Right cardiac atrium (tissue), 5 donors: ENCODE results near the gene HEXIM1. TPM values are rescaled to one million over a fixed set of nuclear protein-coding genes. Genes with fewer than 3 reads are reported as not detected.

Source experiments
- ATAC-seq, 2 donors: fragments of 200-7000 bp; cut with Tn5 transposase; one replicate each; pipeline versions ENCODE4 v1.8.0 to v1.9.1; 2020; ENCODE audit warnings: moderate library complexity in 2 of 2, mild to moderate bottlenecking in 1 of 2
- DNase-seq, 3 donors: peaks; one replicate each; pipeline ENCODE4 v3.0.0-alpha.2; 2020
- H3K27ac ChIP-seq: one replicate; pipeline ENCODE4 v1.5.1; 2013; ENCODE audit warnings: mild to moderate bottlenecking, low read length, control low read depth, moderate library complexity
- H3K27me3 ChIP-seq: one replicate; pipeline ENCODE4 v1.6.1; 2013; ENCODE audit not compliant: control insufficient read depth, insufficient read depth
- H3K4me1 ChIP-seq: one replicate; pipeline ENCODE4 v1.6.1; 2013; ENCODE audit warnings: low read length; ENCODE audit not compliant: control insufficient read depth, insufficient read depth
- H3K4me3 ChIP-seq: one replicate; pipeline ENCODE4 v1.5.1; 2013; ENCODE audit warnings: low read length, control low read depth
- H3K9me3 ChIP-seq: one replicate; pipeline ENCODE4 v1.6.1; 2013; ENCODE audit warnings: low read length; ENCODE audit not compliant: control insufficient read depth
- WGBS: extraction: QIAGEN DNeasy Blood & Tissue Kit; methylation state at CpG from one replicate; pipeline ENCODE4 v1.1.7; 2013; 5-methylcytosine and 5-hydroxymethylcytosine counted together
- intact Hi-C, 4 donors: fragments of 100-400 bp; cut with DNase I; formaldehyde crosslinking; loops; one replicate each; pipeline versions ENCODE4 v1.11.0 to v1.14.0; 2022 to 2023
- polyA plus RNA-seq: library from polyadenylated mRNA; stranded (reverse); fragments of 200-250 nt; gene quantifications from one replicate; pipeline ENCODE4 v1.2.3, GENCODE V29; 2013
- total RNA-seq, 4 donors: library from RNA; stranded (reverse); fragmentation: NEBNext Ultra II Directional; extraction: Animal tissue kit (Norgen Biotek cat#: 25700); gene quantifications; one replicate each; pipeline ENCODE4 v1.2.1, GENCODE V29; 2021
- donor health status: healthy with polysubstance abuse.
- donor health status: DM: no; HTN: yes; CAD: no.
- donor health status: DM: no; HTN: no; CAD: no.
- donor health status: DM: no; HTN: yes; CAD: no; lungs with severe emphysema.
- donor health status: DM: yes; HTN: yes; CAD: no.

HEXIM1 gene
- total and polyA plus RNA-seq, 5 donors = 21.2 to 42.6 (median 40.6) TPM

DNA sequence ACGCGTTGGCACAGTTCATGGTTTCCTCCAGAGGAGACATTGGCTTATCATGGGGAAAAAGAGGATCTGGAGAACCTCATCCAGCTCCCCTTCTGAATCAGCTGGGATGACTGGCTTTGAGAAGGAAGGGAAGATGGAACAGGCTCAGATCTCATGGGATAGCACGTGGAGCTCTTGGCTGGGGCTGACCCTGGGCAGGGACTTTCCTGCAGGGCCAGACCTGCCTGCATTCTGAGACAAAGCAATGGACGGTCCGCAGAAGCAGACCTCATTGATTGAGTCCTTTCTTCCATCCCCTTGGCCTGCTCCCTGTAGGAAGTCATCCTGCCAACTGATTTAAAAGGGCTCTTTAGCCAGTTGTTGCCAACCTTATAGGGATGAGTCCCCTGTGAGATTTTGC, 42.2 kb upstream of the HEXIM1 start:
- no peak overlapping the region for H3K27ac ChIP-seq
- no peak for ATAC-seq
- intact Hi-C loops = no loop called here
- peak in 1 of 3 donors; percentile 39 for DNase-seq
- peaks cover 10% of the 10 kb centered on the region for H3K4me1 ChIP-seq
- whole genome bisulfite sequencing = 81% methylated on average over 5 of the region's 5 CpGs
- no peaks in the 10 kb centered on the region for H3K27me3 ChIP-seq
- no peak overlapping the region for H3K4me3 ChIP-seq
- no peaks in the 10 kb centered on the region for H3K9me3 ChIP-seq

DNA sequence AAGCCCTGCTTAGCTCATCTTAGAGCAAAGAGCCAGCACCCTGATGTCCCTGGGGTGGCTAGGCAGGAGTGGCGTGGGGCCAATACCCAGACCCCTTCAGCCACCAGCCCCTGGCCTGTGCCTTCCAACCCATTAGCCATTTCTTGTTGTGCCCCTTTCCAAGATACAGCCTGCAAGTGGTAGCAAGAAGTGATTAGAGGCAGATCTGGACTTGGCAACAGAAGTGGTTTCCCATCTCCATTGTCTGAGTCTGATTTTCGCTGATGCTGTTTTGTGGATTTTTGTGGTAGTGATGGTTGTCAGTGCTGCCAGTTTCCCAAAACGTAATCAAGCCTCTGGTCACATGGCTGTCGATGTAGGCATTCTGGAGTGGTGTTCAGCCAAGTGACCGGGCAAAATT, 41.7 kb upstream of the HEXIM1 start:
- Histone ChIP-seq H3K9me3 (no peaks in the 10 kb centered on the region), H3K4me3 (no peak overlapping the region), H3K4me1 (peaks cover 10% of the 10 kb centered on the region), H3K27me3 (no peaks in the 10 kb centered on the region), H3K27ac (no peak overlapping the region)
- intact Hi-C loops = no loop called here
- 65% methylated on average over 5 of the region's 5 CpGs for WGBS
- ATAC-seq = no peak
- peak in 1 of 3 donors; percentile 27 for DNase-seq

DNA sequence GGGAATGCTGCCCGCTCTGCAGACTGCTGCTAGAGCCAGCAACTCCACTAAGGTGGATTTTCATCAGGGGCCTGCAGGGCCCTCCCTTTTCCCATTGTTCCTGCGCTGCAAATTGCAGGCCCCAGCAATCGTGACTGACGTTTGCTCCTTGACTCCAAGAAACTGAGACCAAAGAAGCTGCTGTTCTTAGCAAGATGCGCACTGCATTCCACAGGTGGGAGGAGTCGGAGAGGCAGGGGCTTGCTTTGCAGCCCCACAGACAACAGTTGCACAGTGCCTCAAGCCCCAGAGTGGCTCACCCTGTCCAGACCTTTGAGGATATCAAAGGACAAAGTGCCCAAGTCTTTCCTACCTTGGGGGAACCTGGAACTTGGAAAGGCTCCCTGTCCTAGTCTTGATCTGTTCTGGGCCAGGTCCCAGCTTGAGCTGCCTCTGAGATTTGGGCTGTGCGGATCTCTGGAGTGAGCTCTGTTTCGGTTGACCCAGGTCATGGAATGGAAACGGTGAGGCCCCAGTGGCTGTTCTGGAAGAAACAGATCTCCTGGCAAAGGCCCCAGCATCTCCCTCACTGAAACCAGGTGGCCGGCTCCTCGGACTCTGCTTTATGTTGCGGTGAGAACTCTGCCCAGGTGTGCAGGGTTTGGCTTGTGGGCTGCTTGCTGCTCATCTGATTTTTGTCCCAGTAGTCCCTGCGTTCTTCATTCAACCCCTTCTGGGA, 40.8 kb upstream of the HEXIM1 start:
- DNase-seq = no peak
- Histone ChIP-seq H3K27me3 (no peaks in the 10 kb centered on the region), H3K9me3 (no peaks in the 10 kb centered on the region), H3K27ac (peak overlapping the region; percentile 6), H3K4me3 (no peak overlapping the region), H3K4me1 (peaks cover 12% of the 10 kb centered on the region)
- intact Hi-C loops = no loop called here
- no peak for ATAC-seq
- WGBS = 71% methylated on average over 13 of the region's 13 CpGs

DNA sequence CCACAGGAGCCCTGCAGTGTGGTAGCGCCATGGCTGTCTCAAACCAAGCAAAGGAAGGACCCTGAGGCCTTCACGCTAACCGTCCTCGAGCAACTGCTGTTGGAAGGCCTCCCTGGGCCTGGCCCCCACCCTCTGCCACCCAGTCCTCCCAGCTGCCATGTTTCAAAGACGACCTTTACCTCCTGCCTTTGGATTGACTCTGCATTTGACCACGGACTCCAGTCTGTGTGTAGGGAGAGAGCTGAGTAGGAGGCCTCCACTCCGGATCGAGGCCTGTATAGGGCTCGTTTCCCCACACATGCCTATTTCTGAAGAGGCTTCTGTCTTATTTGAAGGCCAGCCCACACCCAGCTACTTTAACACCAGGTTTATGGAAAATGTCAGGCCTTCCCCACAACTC, 40.2 kb upstream of the HEXIM1 start:
- H3K4me1 ChIP-seq = peaks cover 12% of the 10 kb centered on the region
- ATAC-seq (no peak), DNase-seq (no peak)
- no peaks in the 10 kb centered on the region for H3K27me3 ChIP-seq
- H3K4me3 ChIP-seq = no peak overlapping the region
- no peaks in the 10 kb centered on the region for H3K9me3 ChIP-seq
- H3K27ac ChIP-seq = peak overlapping the region; percentile 6
- intact Hi-C loops = no loop called here
- 66% methylated on average over 9 of the region's 9 CpGs for WGBS

DNA sequence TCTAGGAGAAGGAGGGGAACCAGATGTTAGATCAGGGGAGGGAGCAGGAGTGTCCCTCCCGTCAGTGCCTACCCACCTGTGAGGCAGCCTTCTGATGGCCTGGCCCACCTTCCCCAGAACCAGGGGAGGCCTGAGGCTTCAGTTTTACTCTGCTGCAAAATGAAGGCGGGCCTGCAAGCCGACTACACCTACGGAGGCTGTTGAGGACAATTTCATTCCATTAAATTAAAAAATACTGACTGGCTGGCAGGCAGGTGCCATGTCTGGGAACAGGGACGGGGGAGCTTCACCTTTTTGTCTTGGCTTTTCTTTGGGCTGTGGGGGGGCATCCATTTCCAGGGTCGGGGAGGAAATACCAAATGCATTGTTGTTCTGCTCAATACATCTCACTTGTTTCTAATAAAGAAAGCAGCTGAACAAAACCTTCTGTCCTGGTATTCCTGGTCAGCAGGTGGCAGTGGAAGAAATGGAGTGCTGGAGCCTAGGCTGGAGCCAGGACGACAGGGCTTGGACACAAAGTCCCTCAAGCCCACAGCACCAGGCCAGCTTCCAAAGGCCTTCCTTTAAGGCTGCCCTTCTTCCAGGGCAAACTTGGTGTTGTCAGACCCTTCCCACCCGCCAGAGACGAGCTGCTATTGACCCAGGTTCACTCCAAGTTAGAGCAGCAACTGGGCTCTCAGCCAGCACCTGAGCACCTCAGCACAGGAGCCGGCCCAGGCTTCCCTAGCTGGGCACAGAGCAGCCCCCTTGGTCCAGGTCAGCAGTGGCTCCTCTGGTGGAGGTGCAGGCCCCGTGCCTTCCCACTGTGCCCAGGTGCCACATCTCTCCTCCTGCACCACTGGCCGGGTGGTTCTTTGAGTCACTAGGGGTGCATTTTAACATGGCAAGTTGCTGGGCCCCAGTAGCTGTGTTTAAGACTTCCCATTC, 39.4 kb upstream of the HEXIM1 start:
- ATAC-seq (no peak), DNase-seq (peak in 1 of 3 donors; percentile 23)
- Histone ChIP-seq H3K9me3 (no peaks in the 10 kb centered on the region), H3K27me3 (no peaks in the 10 kb centered on the region), H3K4me1 (peaks cover 10% of the 10 kb centered on the region), H3K27ac (peak overlapping the region; percentile 10), H3K4me3 (no peak overlapping the region)
- intact Hi-C loops = no loop called here
- 69% methylated on average over 12 of the region's 12 CpGs for WGBS

DNA sequence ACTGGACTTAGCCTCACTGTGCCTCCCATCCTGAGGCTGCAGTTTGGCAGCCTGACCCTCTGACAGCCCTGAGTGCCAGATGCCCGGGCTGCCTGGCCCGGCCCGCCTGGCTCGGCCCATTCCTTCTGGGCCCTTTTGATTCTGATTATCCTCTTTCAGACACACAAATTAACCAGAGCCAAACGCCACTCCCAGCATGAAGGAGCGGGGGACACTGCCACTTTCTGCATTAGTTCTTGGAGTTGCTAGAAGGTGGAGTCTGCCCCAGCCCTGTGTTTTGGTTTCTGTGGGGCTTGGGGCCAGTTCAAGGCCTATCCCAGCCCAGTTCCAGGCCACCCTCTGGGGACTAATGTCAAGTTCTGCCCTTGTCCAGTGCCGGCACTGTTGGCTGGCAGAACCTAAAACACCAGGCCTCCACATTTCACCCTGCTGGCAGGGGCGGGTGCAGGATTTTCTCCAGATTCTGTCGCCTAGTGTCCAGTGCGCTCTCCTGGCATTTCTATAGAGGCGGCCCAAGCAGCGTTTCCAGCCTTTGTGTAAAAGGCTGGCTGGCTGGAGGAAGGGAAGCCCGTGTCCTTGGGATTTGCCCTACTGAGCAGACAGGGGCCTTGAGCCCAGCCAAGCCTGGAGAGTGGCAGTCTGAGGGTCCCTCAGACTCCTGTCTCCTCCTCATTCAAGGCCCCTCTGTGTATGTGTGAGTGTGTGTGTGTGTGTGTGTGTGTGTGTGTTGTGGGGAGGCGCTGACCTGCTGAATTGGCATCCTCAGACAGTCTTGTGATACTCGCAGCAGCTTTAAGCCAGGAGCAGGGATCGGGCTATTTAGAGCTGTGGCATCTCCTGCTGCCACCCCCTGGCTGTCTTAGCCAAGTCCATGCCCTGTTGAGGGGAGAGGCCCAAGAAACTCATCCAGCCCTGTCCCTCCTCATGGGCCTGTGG, 37.3 kb upstream of the HEXIM1 start:
- DNase-seq = peak; percentile 57 to 78 (median 78)
- intact Hi-C loops = no loop called here

DNA sequence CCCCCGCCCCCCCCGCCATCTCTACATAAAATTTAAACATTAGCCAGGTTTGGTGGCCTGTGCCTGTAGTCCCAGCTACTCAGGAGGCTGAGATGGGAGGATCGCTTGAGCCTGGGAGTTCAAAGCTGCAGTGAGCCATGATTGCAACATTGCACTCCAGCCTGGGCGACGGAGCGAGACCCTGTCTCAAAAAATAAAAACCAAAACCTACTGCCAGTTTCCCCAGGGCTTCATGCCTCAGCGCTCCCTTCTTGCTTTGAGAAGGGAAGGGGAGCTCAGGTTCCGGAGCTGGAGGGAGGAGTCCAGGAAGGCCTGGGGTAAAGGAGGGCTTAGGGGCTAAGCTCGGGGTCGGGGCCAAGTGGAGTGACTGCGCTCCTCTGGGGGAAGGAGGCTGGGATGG, 36.4 kb upstream of the HEXIM1 start:
- intact Hi-C loops = no loop called here
- Histone ChIP-seq H3K9me3 (no peaks in the 10 kb centered on the region), H3K27me3 (no peaks in the 10 kb centered on the region), H3K27ac (peak overlapping the region; percentile 97), H3K4me1 (peaks cover 6% of the 10 kb centered on the region), H3K4me3 (no peak overlapping the region)
- no peak for ATAC-seq
- WGBS = 90% methylated on average over 11 of the region's 11 CpGs
- no peak for DNase-seq

More for the DNA sequence above, 37.3 kb upstream of the HEXIM1 start:
- Histone ChIP-seq H3K4me1 (peaks cover 6% of the 10 kb centered on the region), H3K9me3 (no peaks in the 10 kb centered on the region), H3K27ac (peak overlapping the region; percentile 97), H3K4me3 (no peak overlapping the region), H3K27me3 (no peaks in the 10 kb centered on the region)
- peak; percentile 70 for ATAC-seq
- 47% methylated on average over 16 of the region's 16 CpGs for WGBS

DNA sequence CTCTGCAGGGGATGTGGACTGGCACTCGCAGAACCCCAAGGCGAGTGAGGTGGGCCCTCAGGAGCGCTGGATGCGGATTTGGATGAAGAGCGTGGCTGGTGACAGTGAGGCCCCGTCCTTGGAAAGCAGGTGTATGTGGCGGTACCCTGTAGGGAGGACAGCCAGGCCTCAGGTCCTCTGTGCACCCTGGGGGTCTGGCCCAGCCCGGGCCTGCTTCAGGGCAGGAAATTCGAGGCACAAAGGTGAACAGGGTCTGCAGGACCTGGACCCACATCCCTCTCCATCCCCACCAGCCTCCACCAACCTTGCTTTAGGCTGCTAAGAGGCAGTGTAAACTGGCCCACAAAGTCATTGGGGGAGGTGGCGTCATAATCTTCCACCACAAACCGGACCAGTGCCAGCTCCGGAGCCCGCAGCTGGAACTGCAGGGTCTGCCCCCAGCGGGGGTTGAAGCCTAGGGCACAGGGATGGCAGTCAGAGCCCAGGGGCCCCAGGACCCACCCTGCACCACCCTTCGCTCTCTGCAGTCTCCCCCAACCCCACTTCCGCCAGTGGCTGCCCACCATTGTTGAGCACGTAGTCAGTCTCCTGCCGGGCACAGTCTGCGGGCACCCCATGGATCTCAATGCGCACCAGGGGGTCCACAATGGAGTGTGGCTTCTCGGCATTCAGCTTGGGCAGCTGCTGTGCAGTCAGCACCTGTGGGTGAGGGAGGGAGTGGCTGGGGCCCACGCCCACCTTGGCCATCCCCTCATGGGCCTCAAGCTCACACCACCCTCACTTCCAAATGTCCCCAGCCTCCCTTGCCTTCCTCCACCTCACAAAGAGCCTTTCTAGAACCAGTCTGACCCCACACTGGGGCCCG, 35.5 kb upstream of the HEXIM1 start:
- intact Hi-C loops = no loop called here
- Histone ChIP-seq H3K9me3 (no peaks in the 10 kb centered on the region), H3K27ac (peak overlapping the region; percentile 97), H3K4me1 (peaks cover 6% of the 10 kb centered on the region), H3K27me3 (no peaks in the 10 kb centered on the region), H3K4me3 (no peak overlapping the region)
- ATAC-seq (no peak), DNase-seq (no peak)
- WGBS = 91% methylated on average over 23 of the region's 23 CpGs

DNA sequence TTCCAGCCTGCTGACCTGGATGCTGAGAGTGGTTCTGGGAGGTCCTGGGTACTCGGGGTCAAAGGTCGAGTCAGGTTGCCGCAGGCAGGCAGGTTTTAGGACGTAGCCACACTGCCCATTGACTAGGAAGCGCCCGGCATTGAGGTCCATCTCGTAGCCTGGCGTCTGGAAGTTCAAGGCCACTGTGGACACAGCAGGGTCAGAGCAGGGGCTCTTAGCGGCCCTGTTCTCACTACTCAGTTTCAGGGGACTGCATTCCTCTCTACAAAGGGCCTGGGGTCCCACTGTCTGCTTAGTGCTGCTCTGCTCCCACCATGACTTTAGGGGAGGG, 34.9 kb upstream of the HEXIM1 start:
- intact Hi-C loops = no loop called here
- no peak for ATAC-seq
- WGBS = 93% methylated on average over 9 of the region's 9 CpGs
- H3K4me1 ChIP-seq = peaks cover 6% of the 10 kb centered on the region
- H3K27ac ChIP-seq = no peak overlapping the region
- DNase-seq = no peak
- no peak overlapping the region for H3K4me3 ChIP-seq
- no peaks in the 10 kb centered on the region for H3K9me3 ChIP-seq
- H3K27me3 ChIP-seq = no peaks in the 10 kb centered on the region
